MM.1S (cell line): ENCODE data around the gene GNG14.
A peak's percentile ranks its signal among the peaks of the same experiment; 100 is the strongest.

Experiments used
- DNase-seq: peaks from one replicate; pipeline ENCODE4 v3.0.0-alpha.2; 2015
- H2AFZ ChIP-seq: fragments of 300-600 bp; sonication (generic); 2 replicates; pipeline ENCODE4 v1.6.0; 2016; ENCODE audit warnings: antibody characterized with exemption, low read length
- H3F3A ChIP-seq: fragments of 300-600 bp; sonication (generic); 2 replicates; pipeline ENCODE4 v1.6.1; 2016; ENCODE audit warnings: mild to moderate bottlenecking, antibody characterized with exemption, low read length, moderate library complexity, mixed read lengths; ENCODE audit not compliant: insufficient read depth
- H3K27ac ChIP-seq: fragments of 300-600 bp; sonication (generic); 2 replicates; pipeline ENCODE4 v1.5.1; 2016; ENCODE audit warnings: mild to moderate bottlenecking, low read length
- H3K27me3 ChIP-seq: fragments of 300-600 bp; sonication (generic); replicated peaks from 2 replicates; pipeline ENCODE4 v1.6.0; 2016; ENCODE audit warnings: low read length; ENCODE audit not compliant: insufficient read depth
- H3K36me3 ChIP-seq: fragments of 300-600 bp; sonication (generic); replicated peaks from 2 replicates; pipeline ENCODE4 v1.6.1; 2016; ENCODE audit warnings: mild to moderate bottlenecking, low read length, mixed read lengths; ENCODE audit not compliant: insufficient read depth
- H3K4me1 ChIP-seq: fragments of 300-600 bp; sonication (generic); 2 replicates; pipeline ENCODE4 v1.6.1; 2016; ENCODE audit warnings: low read length, mixed read lengths
- H3K4me2 ChIP-seq: fragments of 300-600 bp; sonication (generic); 2 replicates; pipeline ENCODE4 v1.6.0; 2016; ENCODE audit warnings: low read depth, low read length
- H3K4me3 ChIP-seq: fragments of 300-600 bp; sonication (generic); 2 replicates; pipeline ENCODE4 v1.5.1; 2016; ENCODE audit warnings: low read length, mixed read lengths
- H3K79me2 ChIP-seq: fragments of 300-600 bp; sonication (generic); 2 replicates; pipeline ENCODE4 v1.6.1; 2016; ENCODE audit warnings: mixed run types, low read length, mixed read lengths
- H3K9ac ChIP-seq: fragments of 300-600 bp; sonication (generic); 2 replicates; pipeline ENCODE4 v1.6.1; 2016; ENCODE audit warnings: low read length, mixed read lengths
- H3K9me2 ChIP-seq: fragments of 300-600 bp; sonication (generic); replicated peaks from 2 replicates; pipeline ENCODE4 v1.6.1; 2016; ENCODE audit warnings: mild to moderate bottlenecking, low read length, mixed read lengths; ENCODE audit not compliant: insufficient read depth
- H3K9me3 ChIP-seq: fragments of 300-600 bp; sonication (generic); replicated peaks from 2 replicates; pipeline ENCODE4 v1.6.1; 2016; ENCODE audit warnings: mild to moderate bottlenecking, low read length, mixed read lengths; ENCODE audit not compliant: insufficient read depth
- H4K20me1 ChIP-seq: fragments of 300-600 bp; sonication (generic); 2 replicates; pipeline ENCODE4 v1.6.1; 2016; ENCODE audit warnings: mild to moderate bottlenecking, low read length, moderate library complexity, mixed read lengths; ENCODE audit not compliant: insufficient read depth
- CTCF ChIP-seq: fragments of 300-600 bp; sonication (generic); IDR thresholded peaks from 2 replicates; pipeline ENCODE4 v1.5.1; 2016; ENCODE audit warnings: antibody characterized with exemption, low read length, mixed read lengths
- EZH2 ChIP-seq: fragments of 300-600 bp; sonication (generic); optimal IDR thresholded peaks from 2 replicates; pipeline ENCODE3; 2017; ENCODE audit warnings: low read depth, mild to moderate bottlenecking, antibody characterized with exemption, low read length, mixed read lengths
- EZH2phosphoT487 ChIP-seq: fragments of 300-600 bp; sonication (generic); IDR thresholded peaks from 2 replicates; pipeline ENCODE4 v1.6.1; 2018; ENCODE audit warnings: antibody characterized with exemption, low read length

GNG14 gene

GRCh38 chr19:12687496-12688196 lies at the start of gene GNG14:
Gene GNG14, plus strand, starts transcription at chr19:12687998. Its CDS starts 51 bp downstream, at chr19:12688049.
- H3K27me3 ChIP-seq: no peaks in the 10 kb centered on the region
- no peak within 1 kb of the TSS for H2AFZ ChIP-seq
- TF ChIP-seq CTCF (no peak), EZH2phosphoT487 (no peak), EZH2 (no peak)
- H3K4me1 ChIP-seq: no peaks in the 10 kb centered on the region
- no peaks in the 10 kb centered on the region for H3K36me3 ChIP-seq
- no peaks in the 10 kb centered on the region for H3F3A ChIP-seq
- no peak within 1 kb of the TSS for H3K27ac ChIP-seq
- no peaks in the 10 kb centered on the region for H3K79me2 ChIP-seq
- H3K9me3 ChIP-seq: no peaks in the 10 kb centered on the region
- no peaks in the 10 kb centered on the region for H3K9me2 ChIP-seq
- H3K9ac ChIP-seq: no peak within 1 kb of the TSS
- H3K4me3 ChIP-seq: no peak within 1 kb of the TSS
- H3K4me2 ChIP-seq: no peak within 1 kb of the TSS
- DNase-seq: no peak
- H4K20me1 ChIP-seq: no peaks in the 10 kb centered on the region

- Histone ChIP-seq H3K36me3 (no peaks in the 10 kb centered on the region), H3K9me2 (no peaks in the 10 kb centered on the region), H3K27ac (no peak overlapping the region), H3F3A (no peaks in the 10 kb centered on the region; the same call in 1 of the 2 replicates), H3K4me3 (no peak overlapping the region), H3K9me3 (no peaks in the 10 kb centered on the region), H3K4me1 (no peaks in the 10 kb centered on the region), H3K9ac (no peak overlapping the region), H3K4me2 (no peak overlapping the region), H3K79me2 (no peaks in the 10 kb centered on the region), H2AFZ (no peak overlapping the region), H3K27me3 (no peaks in the 10 kb centered on the region), H4K20me1 (no peaks in the 10 kb centered on the region)
- TF ChIP-seq CTCF (no peak), EZH2 (no peak), EZH2phosphoT487 (no peak)
- DNase-seq: no peak
These were observed 49.1 kb upstream of the GNG14 start for GRCh38 chr19:12638611-12639182.

- Histone ChIP-seq H4K20me1 (no peaks in the 10 kb centered on the region), H3K36me3 (no peaks in the 10 kb centered on the region), H3K27me3 (no peaks in the 10 kb centered on the region), H3F3A (no peaks in the 10 kb centered on the region; the same call in 1 of the 2 replicates), H3K4me3 (peak overlapping the region; percentile 33; the same call in 1 of the 2 replicates), H3K9me3 (no peaks in the 10 kb centered on the region), H3K9ac (0 out of 2 replicates have a peak overlapping the region, but pooled peaks have one; percentile 13), H3K4me2 (peak overlapping the region; percentile 50), H3K27ac (no peak overlapping the region), H2AFZ (peak overlapping the region; percentile 32), H3K79me2 (no peaks in the 10 kb centered on the region), H3K9me2 (no peaks in the 10 kb centered on the region), H3K4me1 (no peaks in the 10 kb centered on the region)
- DNase-seq: peak; percentile 75
- TF ChIP-seq EZH2phosphoT487 (no peak), CTCF (peak; percentile 82)
These were observed 47.7 kb upstream of the GNG14 start for GRCh38 chr19:12639901-12640613.
